SK-N-DZ (cell line): ENCODE data around the gene ZNF599.

Source experiments
- DNase-seq: peaks from one replicate; pipeline ENCODE4 v3.0.0-alpha.2; 2015; ENCODE audit warnings: low spot score

Gene ZNF599

GRCh38 chr19:34744896-34745690, 27.9 kb downstream of the ZNF599 start:
- no peak for DNase-seq

GRCh38 chr19:34734537-34735103, 38.4 kb downstream of the ZNF599 start:
- DNase-seq, result no peak

DNA sequence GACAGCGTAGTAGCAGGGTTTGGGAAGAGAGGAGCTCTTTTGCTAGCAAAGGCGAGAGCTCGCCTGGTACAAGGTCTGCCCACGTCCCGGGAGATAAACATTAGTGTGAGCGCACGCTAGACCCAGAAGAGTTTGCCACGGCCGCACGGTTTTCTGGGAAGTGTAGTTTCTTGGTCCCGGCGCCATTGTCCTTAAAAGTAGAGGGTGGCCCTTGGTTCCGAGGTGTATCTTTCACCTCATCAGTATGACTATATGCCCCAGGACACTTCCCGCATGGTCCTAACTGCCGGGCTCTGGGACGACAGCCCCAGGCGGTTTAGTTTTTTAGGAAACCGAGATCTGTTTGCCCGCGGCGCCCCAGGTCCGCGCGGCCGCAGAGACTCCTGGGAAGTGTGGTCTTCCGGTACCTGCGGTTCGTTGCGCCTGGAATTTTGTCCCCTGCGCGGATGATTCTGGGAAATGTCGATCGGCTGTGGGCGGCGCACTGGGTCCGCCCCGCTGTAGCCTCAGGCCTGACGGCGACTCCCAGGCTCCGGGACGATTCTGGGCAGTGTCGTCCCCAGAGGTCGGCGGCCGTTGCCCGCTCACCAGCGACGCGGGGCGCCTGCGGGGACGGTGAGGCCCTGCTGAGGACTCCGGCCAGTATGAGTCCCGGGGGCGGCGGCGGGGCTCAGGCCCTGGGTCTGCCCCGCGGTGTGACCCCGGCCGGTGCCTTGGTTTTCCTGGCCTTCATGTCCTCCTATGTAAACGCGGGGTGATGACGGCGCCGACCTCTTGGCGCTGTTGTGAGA, 39.1 kb downstream of the ZNF599 start, which contains the start of gene ZNF181:
Gene ZNF181, plus strand, starts transcription at position 498 of the 791 bp plus-strand sequence. CDS start 795 bp downstream, outside the sequence.
- peak; percentile 89 for DNase-seq

GRCh38 chr19:34733266-34733745, 39.7 kb downstream of the ZNF599 start:
- peak; percentile 75 for DNase-seq

GRCh38 chr19:34732612-34733211, 40.3 kb downstream of the ZNF599 start:
- no peak for DNase-seq

DNA sequence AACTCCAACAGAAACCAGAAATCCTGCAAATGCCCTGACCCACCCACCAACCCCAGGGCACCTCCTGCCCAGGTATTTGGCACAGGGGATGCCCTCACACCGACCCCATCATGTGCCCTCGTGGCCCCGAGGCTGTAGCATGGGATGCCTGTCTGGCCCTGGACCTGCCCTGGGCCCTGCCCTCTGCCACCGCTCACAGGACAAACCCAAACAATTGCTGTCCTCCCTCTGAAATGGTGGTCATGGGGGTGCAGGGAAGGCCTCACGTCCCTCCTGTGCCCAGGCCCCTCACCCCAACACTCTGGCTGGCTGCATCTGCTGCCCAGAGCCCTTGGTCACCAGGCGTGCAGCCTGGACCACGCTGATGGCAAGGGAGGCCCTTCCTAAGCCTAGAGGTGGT, 41.1 kb downstream of the ZNF599 start:
- no peak for DNase-seq

DNA sequence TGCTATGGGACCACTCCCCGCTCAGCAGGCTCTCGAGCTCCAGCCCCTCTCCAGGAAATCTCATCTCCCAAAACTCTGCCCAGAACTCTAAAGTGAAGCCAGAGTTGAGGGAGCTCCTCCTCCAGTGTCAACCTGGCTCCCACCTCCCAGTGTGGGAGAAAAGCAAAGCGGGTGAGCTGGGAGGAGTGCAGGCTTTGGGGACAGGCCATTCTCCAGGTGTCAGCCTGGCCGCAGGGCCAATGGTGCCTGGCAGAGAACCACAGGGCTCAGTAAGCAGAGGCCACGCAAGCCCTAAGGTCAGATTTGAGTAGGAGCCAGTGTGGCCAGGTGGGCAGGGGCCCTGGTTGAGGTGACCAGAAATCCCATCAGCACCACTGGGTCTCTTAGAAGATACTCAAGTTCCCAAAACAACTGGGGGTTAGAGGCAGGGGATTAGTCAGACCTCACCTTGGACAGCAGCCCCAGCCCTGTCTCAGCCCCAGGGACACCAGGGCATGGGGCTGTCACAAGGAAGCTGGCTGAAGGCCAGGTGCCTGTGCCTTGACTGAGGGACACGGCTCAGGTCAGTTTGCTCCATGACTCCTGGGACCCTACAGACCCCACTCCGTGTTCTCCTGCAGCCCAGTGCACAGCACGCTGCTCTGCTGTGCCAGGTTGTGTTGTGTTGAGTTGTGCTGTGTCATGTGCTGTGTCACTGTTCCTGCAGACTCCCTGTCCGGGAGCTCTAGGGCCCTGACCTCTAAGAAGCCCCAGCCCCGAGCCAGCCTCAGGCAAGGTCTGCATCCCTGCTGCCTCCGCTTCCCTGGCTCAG, 41.8 kb downstream of the ZNF599 start:
- DNase-seq, result no peak

- DNase-seq, result no peak
These were observed 47.6 kb downstream of the ZNF599 start for GRCh38 chr19:34725400-34725799.

GRCh38 chr19:34722353-34722752, 50.7 kb downstream of the ZNF599 start:
- DNase-seq, result no peak

- no peak for DNase-seq
These were observed 57.7 kb downstream of the ZNF599 start for GRCh38 chr19:34715357-34715756.

- no peak for DNase-seq
These were observed 59.8 kb downstream of the ZNF599 start for GRCh38 chr19:34713262-34713637.

- peak; percentile 73 for DNase-seq
These were observed 60.4 kb downstream of the ZNF599 start for GRCh38 chr19:34712395-34713261.

GRCh38 chr19:34711890-34712289, 61.1 kb downstream of the ZNF599 start:
- no peak for DNase-seq
